GM12892 (cell line): Measurements from ENCODE around the gene HOXD8.

Experiments used
- POLR2A ChIP-seq: IDR thresholded peaks from 2 replicates; pipeline ENCODE4 v1.6.1; 2011; ENCODE audit warnings: low read depth, low read length, control low read depth
- POLR2AphosphoS5 ChIP-seq: IDR thresholded peaks from 2 replicates; pipeline ENCODE4 v1.6.1; 2011; ENCODE audit warnings: low read depth, low read length, control low read depth
- TAF1 ChIP-seq: IDR thresholded peaks from 2 replicates; pipeline ENCODE4 v1.6.1; 2011; ENCODE audit warnings: low read depth, mild to moderate bottlenecking, control low read depth, low read length, borderline replicate concordance

DNA sequence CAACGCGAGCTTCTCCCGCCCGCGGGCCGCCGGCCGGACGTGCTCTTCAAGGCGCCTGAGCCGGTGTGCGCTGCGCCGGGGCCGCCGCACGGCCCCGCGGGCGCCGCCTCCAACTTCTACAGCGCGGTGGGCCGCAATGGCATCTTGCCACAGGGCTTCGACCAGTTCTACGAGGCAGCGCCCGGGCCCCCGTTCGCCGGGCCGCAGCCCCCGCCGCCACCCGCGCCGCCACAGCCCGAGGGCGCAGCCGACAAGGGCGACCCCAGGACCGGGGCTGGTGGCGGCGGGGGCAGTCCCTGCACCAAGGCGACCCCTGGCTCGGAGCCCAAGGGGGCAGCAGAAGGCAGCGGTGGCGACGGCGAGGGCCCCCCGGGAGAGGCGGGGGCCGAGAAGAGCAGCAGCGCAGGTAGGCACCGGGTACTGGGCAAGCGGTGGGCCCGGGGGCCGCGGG lies 21.7 kb upstream of the HOXD8 start:
- TF ChIP-seq POLR2A, result no peak
- no peak for TF ChIP-seq TAF1
- no peak for TF ChIP-seq POLR2AphosphoS5
